GM20431 (cell line): ENCODE measurements around the gene EIF2B5.
"Not testable (repeated sequence)": the region's sequence is repeated elsewhere in the genome, so short reads cannot be mapped to it uniquely, and the experiment has no call there.

Source experiments
- in situ Hi-C: fragments of 300-500 bp; cut with MseI, MboI; formaldehyde crosslinking; loops from one replicate; pipeline ENCODE4 v1.15.0; 2020; ENCODE audit warnings: low sequenced_read_pairs; ENCODE audit not compliant: unreplicated experiment

Gene EIF2B5

GRCh38 chr3:184135149-184135910 lies at the start of gene EIF2B5:
TSS of gene EIF2B5 (plus strand) at chr3:184135358. CDS start at chr3:184135386, 28 bp downstream.
- in situ Hi-C loops, result no loop called here

- in situ Hi-C loops, result no loop called here
These were observed 49.7 kb upstream of the EIF2B5 start for GRCh38 chr3:184085389-184085852.

- in situ Hi-C loops, result no loop called here
These were observed 43.0 kb upstream of the EIF2B5 start for GRCh38 chr3:184092199-184092598.

GRCh38 chr3:184096811-184097383 lies 38.3 kb upstream of the EIF2B5 start, which contains the start of gene HTR3E:
TSS of gene HTR3E (plus strand) at chr3:184097064. CDS start at chr3:184097530, 466 bp downstream.
- in situ Hi-C loops, result no loop called here

GRCh38 chr3:184097556-184097955 lies 37.6 kb upstream of the EIF2B5 start:
- in situ Hi-C loops, result no loop called here

- in situ Hi-C loops, result no loop called here
These were observed 35.1 kb upstream of the EIF2B5 start for GRCh38 chr3:184099806-184100686.

- in situ Hi-C loops, result no loop called here
These were observed 24.8 kb upstream of the EIF2B5 start for GRCh38 chr3:184110316-184110725.

- in situ Hi-C loops, result no loop called here
These were observed 19.1 kb upstream of the EIF2B5 start for GRCh38 chr3:184116017-184116416.

- in situ Hi-C loops, result no loop called here
These were observed 17.5 kb upstream of the EIF2B5 start for GRCh38 chr3:184117636-184118035.

- in situ Hi-C loops, result not testable (repeated sequence)
These were observed 14.1 kb upstream of the EIF2B5 start for GRCh38 chr3:184121031-184121430.

- in situ Hi-C loops, result no loop called here
These were observed 9.2 kb upstream of the EIF2B5 start for GRCh38 chr3:184126006-184126405.

- in situ Hi-C loops, result no loop called here
These were observed 6.1 kb upstream of the EIF2B5 start for GRCh38 chr3:184129012-184129411.

- in situ Hi-C loops, result no loop called here
These were observed 2.2 kb upstream of the EIF2B5 start for GRCh38 chr3:184132945-184133344.

GRCh38 chr3:184133840-184134745 lies 1.1 kb upstream of the EIF2B5 start:
- in situ Hi-C loops, result no loop called here

GRCh38 chr3:184134746-184135148 lies 411 bp upstream of the EIF2B5 start:
- in situ Hi-C loops, result no loop called here

- in situ Hi-C loops, result no loop called here
These were observed 728 bp downstream of the EIF2B5 start for GRCh38 chr3:184135911-184136260.

GRCh38 chr3:184140436-184140835 lies 5.3 kb downstream of the EIF2B5 start:
- in situ Hi-C loops, result no loop called here

GRCh38 chr3:184142199-184142598 lies 7.0 kb downstream of the EIF2B5 start:
- in situ Hi-C loops, result no loop called here

- in situ Hi-C loops, result no loop called here
These were observed 8.2 kb downstream of the EIF2B5 start for GRCh38 chr3:184143327-184143726.

GRCh38 chr3:184144505-184144904 lies 9.3 kb downstream of the EIF2B5 start:
- in situ Hi-C loops, result no loop called here
